IPS-18c (cell line): Measurements from ENCODE around the gene APLNR.

ENCODE experiments used
- H3K4me3 ChIP-seq: 2 replicates; pipeline ENCODE4 v1.7.0; 2013; ENCODE audit warnings: low read depth, mild to moderate bottlenecking, low read length, moderate library complexity; ENCODE audit not compliant: insufficient read depth
- H3K9me3 ChIP-seq: one replicate; pipeline ENCODE4 v1.6.1; 2013; ENCODE audit warnings: mild to moderate bottlenecking, low read length, moderate library complexity; ENCODE audit not compliant: control insufficient read depth, insufficient read depth

Gene APLNR

GRCh38 chr11:57231539-57232253 is 5.4 kb downstream of the APLNR start:
- H3K9me3 ChIP-seq: no peaks in the 10 kb centered on the region
- H3K4me3 ChIP-seq: no peak overlapping the region

GRCh38 chr11:57230791-57231538 is 6.1 kb downstream of the APLNR start:
- no peaks in the 10 kb centered on the region for H3K9me3 ChIP-seq
- H3K4me3 ChIP-seq: no peak overlapping the region

GRCh38 chr11:57230316-57230715 is 6.7 kb downstream of the APLNR start:
- no peaks in the 10 kb centered on the region for H3K9me3 ChIP-seq
- no peak overlapping the region for H3K4me3 ChIP-seq

GRCh38 chr11:57228600-57228999 is 8.4 kb downstream of the APLNR start:
- H3K9me3 ChIP-seq: no peaks in the 10 kb centered on the region
- no peak overlapping the region for H3K4me3 ChIP-seq

- Histone ChIP-seq H3K4me3 (no peak overlapping the region), H3K9me3 (no peaks in the 10 kb centered on the region)
These were observed 12.5 kb downstream of the APLNR start for GRCh38 chr11:57224537-57224936.

GRCh38 chr11:57224128-57224527 is 12.9 kb downstream of the APLNR start:
- H3K9me3 ChIP-seq: no peaks in the 10 kb centered on the region
- H3K4me3 ChIP-seq: no peak overlapping the region

- Histone ChIP-seq H3K4me3 (no peak overlapping the region), H3K9me3 (no peaks in the 10 kb centered on the region)
These were observed 13.4 kb downstream of the APLNR start for GRCh38 chr11:57223601-57224000.

GRCh38 chr11:57222239-57222638 is 14.8 kb downstream of the APLNR start:
- no peaks in the 10 kb centered on the region for H3K9me3 ChIP-seq
- H3K4me3 ChIP-seq: no peak overlapping the region

GRCh38 chr11:57219021-57219627 is 17.9 kb downstream of the APLNR start:
- Histone ChIP-seq H3K4me3 (no peak overlapping the region), H3K9me3 (no peaks in the 10 kb centered on the region)

- Histone ChIP-seq H3K4me3 (no peak overlapping the region), H3K9me3 (no peaks in the 10 kb centered on the region)
These were observed 20.0 kb downstream of the APLNR start for GRCh38 chr11:57217053-57217452.

- Histone ChIP-seq H3K4me3 (no peak overlapping the region), H3K9me3 (no peaks in the 10 kb centered on the region)
These were observed 20.6 kb downstream of the APLNR start for GRCh38 chr11:57216463-57216862.

- no peak overlapping the region for H3K4me3 ChIP-seq
- H3K9me3 ChIP-seq: no peaks in the 10 kb centered on the region
These were observed 22.6 kb downstream of the APLNR start for GRCh38 chr11:57214494-57214893.

- Histone ChIP-seq H3K9me3 (no peaks in the 10 kb centered on the region), H3K4me3 (no peak overlapping the region)
These were observed 23.0 kb downstream of the APLNR start for GRCh38 chr11:57214098-57214417.

- no peaks in the 10 kb centered on the region for H3K9me3 ChIP-seq
- H3K4me3 ChIP-seq: no peak overlapping the region
These were observed 23.5 kb downstream of the APLNR start for GRCh38 chr11:57213342-57214097.

GRCh38 chr11:57210781-57211180 is 26.3 kb downstream of the APLNR start:
- Histone ChIP-seq H3K9me3 (no peaks in the 10 kb centered on the region), H3K4me3 (no peak overlapping the region)

GRCh38 chr11:57207168-57207567 is 29.9 kb downstream of the APLNR start:
- Histone ChIP-seq H3K4me3 (no peak overlapping the region), H3K9me3 (no peaks in the 10 kb centered on the region)

GRCh38 chr11:57205041-57205641 is 31.9 kb downstream of the APLNR start:
- no peak overlapping the region for H3K4me3 ChIP-seq
- no peaks in the 10 kb centered on the region for H3K9me3 ChIP-seq
